H1 (cell line): Measurements from ENCODE around the gene ODAPH.
A peak's percentile ranks its signal among the peaks of the same experiment; 100 is the strongest.

Source experiments
- CEBPB ChIP-seq: IDR thresholded peaks from 2 replicates; pipeline ENCODE4 v1.6.1; 2012; ENCODE audit warnings: low read depth, low read length
- EZH2 ChIP-seq: fragments of 200-600 bp; sonication (generic); IDR thresholded peaks from 2 replicates; pipeline ENCODE4 v1.7.1; 2012; ENCODE audit warnings: low read depth, mild to moderate bottlenecking, moderate library complexity, low read length, inconsistent platforms; ENCODE audit not compliant: severe bottlenecking
- GTF2F1 ChIP-seq: IDR thresholded peaks from 2 replicates; pipeline ENCODE4 v1.6.1; 2012; ENCODE audit warnings: low read depth, low read length, improper control_type of control experiment, borderline replicate concordance
- KDM1A ChIP-seq: fragments of 200-600, 300-600 bp; sonication (generic); IDR thresholded peaks from 2 replicates; pipeline ENCODE4 v1.7.1; 2016; ENCODE audit warnings: mild to moderate bottlenecking, low read length, borderline replicate concordance
- POLR2A ChIP-seq, 2 experiments: IDR thresholded peaks; 1 replicate in 1 of 2; 2 replicates in 1 of 2; pipeline ENCODE4 v1.6.1; 2011; ENCODE audit warnings: low read depth in 2 of 2, low read length in 2 of 2, mild to moderate bottlenecking in 2 of 2; ENCODE audit errors: control extremely low read depth in 1 of 2
- POLR2AphosphoS5 ChIP-seq: IDR thresholded peaks from 2 replicates; pipeline ENCODE4 v1.6.1; 2011; ENCODE audit warnings: low read depth, low read length
- POU5F1 ChIP-seq: IDR thresholded peaks from 2 replicates; pipeline ENCODE4 v1.6.1; 2011; ENCODE audit warnings: low read depth, mild to moderate bottlenecking, low read length, moderate library complexity
- RAD21 ChIP-seq, 2 experiments: IDR thresholded peaks in 1 of 2; conservative IDR thresholded peaks in 1 of 2; 2 replicates each; pipeline ENCODE4 v1.6.1; 2011; ENCODE audit warnings: low read depth in 2 of 2, low read length in 2 of 2, improper control_type of control experiment in 1 of 2, inconsistent platforms in 1 of 2, mild to moderate bottlenecking in 1 of 2, moderate library complexity in 1 of 2
- RBBP5 ChIP-seq: IDR thresholded peaks from 2 replicates; pipeline ENCODE4 v1.7.1; 2012; ENCODE audit warnings: low read depth, mild to moderate bottlenecking, inconsistent platforms, low read length, moderate library complexity, borderline replicate concordance
- SIN3A ChIP-seq, 2 experiments: IDR thresholded peaks in 1 of 2; conservative IDR thresholded peaks in 1 of 2; 2 replicates each; pipeline ENCODE4 v1.6.1; 2011 to 2012; ENCODE audit warnings: low read length in 2 of 2, improper control_type of control experiment in 1 of 2, low read depth in 1 of 2, mild to moderate bottlenecking in 1 of 2
- SRF ChIP-seq: IDR thresholded peaks from 2 replicates; pipeline ENCODE4 v1.6.1; 2011; ENCODE audit warnings: mild to moderate bottlenecking, low read depth, low read length, moderate library complexity
- TCF12 ChIP-seq: IDR thresholded peaks from 2 replicates; pipeline ENCODE4 v1.6.1; 2011; ENCODE audit warnings: low read depth, mild to moderate bottlenecking, low read length
- YY1 ChIP-seq: IDR thresholded peaks from 2 replicates; pipeline ENCODE4 v1.6.1; 2011; ENCODE audit warnings: low read depth, mild to moderate bottlenecking, low read length
- TF ChIP-seq, protein P1 (sequence below): IDR thresholded peaks from 2 replicates; pipeline ENCODE4 v1.6.1; 2012; ENCODE audit warnings: inconsistent platforms

DNA sequence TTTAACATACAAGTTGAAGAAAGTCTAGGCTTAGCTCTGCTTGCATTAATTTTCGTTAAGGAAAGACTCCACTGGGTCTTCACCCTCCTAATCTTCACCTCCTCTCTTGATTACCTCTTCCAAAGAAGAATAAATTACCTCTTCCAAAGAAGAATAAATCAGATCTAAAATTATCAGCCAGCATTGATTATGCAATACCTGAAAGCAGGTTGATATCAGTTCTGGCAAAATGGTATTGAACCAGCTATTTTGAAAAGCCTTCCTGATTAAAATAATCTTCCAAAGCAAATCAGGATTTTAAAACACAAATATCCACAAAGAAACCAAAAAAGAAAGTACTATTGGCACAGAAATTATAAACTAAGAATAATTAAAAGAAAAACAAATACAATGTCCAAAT lies 37.5 kb downstream of the ODAPH start:
- TF ChIP-seq CEBPB (peak; percentile 25; the same call in 1 of the 2 replicates), POLR2A (IDR thresholded peaks at IDR 0.05; ENCODE audit: control extremely low read depth in 1 of 2, low read depth in 2 of 2, low read length in 2 of 2) (no peak), EZH2 (no peak), POU5F1 (no peak), SIN3A (conservative IDR thresholded peaks at IDR 0.05 in 1 of 2, IDR thresholded peaks at IDR 0.05 in 1 of 2; ENCODE audit: low read depth in 1 of 2, low read length in 2 of 2) (no peak), GTF2F1 (no peak), YY1 (no peak), RBBP5 (no peak), RAD21 (IDR thresholded peaks at IDR 0.05 in 1 of 2, conservative IDR thresholded peaks at IDR 0.05 in 1 of 2; ENCODE audit: low read depth in 2 of 2, low read length in 2 of 2) (no peak), TCF12 (no peak), SRF (no peak), KDM1A (no peak), POLR2AphosphoS5 (no peak)
- TF ChIP-seq, protein P1, sequence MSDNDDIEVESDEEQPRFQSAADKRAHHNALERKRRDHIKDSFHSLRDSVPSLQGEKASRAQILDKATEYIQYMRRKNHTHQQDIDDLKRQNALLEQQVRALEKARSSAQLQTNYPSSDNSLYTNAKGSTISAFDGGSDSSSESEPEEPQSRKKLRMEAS = no peak
